B cell (primary cell): ENCODE results near the gene PGAM2. TPM values are rescaled to one million over a fixed set of nuclear protein-coding genes. Genes with fewer than 3 reads are reported as not detected.
A peak's percentile ranks its signal among the peaks of the same experiment; 100 is the strongest.

Experiments
- ATAC-seq: fragments of 200-7000 bp; cut with Tn5 transposase; one replicate; pipeline ENCODE4 v1.10.0; 2021; ENCODE audit warnings: low read depth, mild to moderate bottlenecking, moderate number of reproducible peaks, moderate library complexity
- CTCF ChIA-PET: fragments of 350-600 bp; sonication (Branson Sonifier 250); formaldehyde crosslinking; loops from one replicate; lab custom pipeline; 2021; ENCODE audit warnings: antibody characterized with exemption, inconsistent platforms; lab: Charles Lee
- POLR2A ChIA-PET: fragments of 350-600 bp; sonication (Branson Sonifier 250); formaldehyde crosslinking; loops from one replicate; lab custom pipeline; 2021; ENCODE audit warnings: antibody characterized with exemption; lab: Charles Lee
- DNase-seq: peaks from one replicate; pipeline ENCODE4 v3.0.0; 2013
- H2AFZ ChIP-seq: 2 replicates; pipeline ENCODE4 v1.6.1; 2012; ENCODE audit warnings: mild to moderate bottlenecking, low read depth, low read length; ENCODE audit not compliant: insufficient read depth, poor library complexity, severe bottlenecking
- H3K27ac ChIP-seq, 2 donors: 1 replicate in 1 of 2; 2 replicates in 1 of 2; pipeline ENCODE4 v1.5.1; 2012 to 2013; ENCODE audit warnings: low read length in 2 of 2, mild to moderate bottlenecking in 2 of 2, moderate library complexity in 1 of 2
- H3K27me3 ChIP-seq, 4 experiments: fragments of 200-600 bp in 1 of 4; sonication (generic) in 1 of 4; replicated peaks in 1 of 4; 1 replicate in 2 of 4; 2 replicates in 2 of 4; pipeline versions ENCODE4 v1.6.1 to v1.7.0; 2013 to 2016; ENCODE audit warnings: low read length in 3 of 4, mild to moderate bottlenecking in 2 of 4, mixed read lengths in 1 of 4, moderate library complexity in 1 of 4; ENCODE audit not compliant: insufficient read depth in 4 of 4, control insufficient read depth in 3 of 4; ENCODE audit errors: control extremely low read depth in 1 of 4
- H3K36me3 ChIP-seq, 2 experiments: replicated peaks in 1 of 2; 1 replicate in 1 of 2; 2 replicates in 1 of 2; pipeline versions ENCODE4 v1.6.1 to v1.7.1; 2013; ENCODE audit warnings: low read length in 1 of 2; ENCODE audit not compliant: insufficient read depth in 2 of 2, control insufficient read depth in 1 of 2; ENCODE audit errors: control extremely low read depth in 1 of 2, extremely low read depth in 1 of 2
- H3K4me1 ChIP-seq, 2 donors: fragments of 200-600 bp in 1 of 2; sonication (generic) in 1 of 2; 1 replicate in 1 of 2; 2 replicates in 1 of 2; pipeline versions ENCODE4 v1.5.1 to v1.6.1; 2013 to 2017; ENCODE audit warnings: low read length in 2 of 2; ENCODE audit not compliant: control insufficient read depth in 2 of 2, insufficient read depth in 2 of 2
- H3K4me2 ChIP-seq: replicated peaks from 2 replicates; pipeline ENCODE3; 2012; ENCODE audit warnings: mild to moderate bottlenecking, low read depth, low read length; ENCODE audit not compliant: poor library complexity, severe bottlenecking
- H3K4me3 ChIP-seq, 5 experiments: fragments of 200-600 bp in 1 of 5; sonication (generic) in 1 of 5; 1 replicate in 3 of 5; 2 replicates in 2 of 5; pipeline versions ENCODE4 v1.5.1 to v1.7.0; 2011 to 2016; ENCODE audit warnings: low read length in 4 of 5, mild to moderate bottlenecking in 4 of 5, low read depth in 2 of 5, control low read depth in 1 of 5, moderate library complexity in 1 of 5; ENCODE audit not compliant: insufficient read depth in 1 of 5; ENCODE audit errors: control extremely low read depth in 1 of 5, extremely low read depth in 1 of 5
- H3K79me2 ChIP-seq: fragments of 200-600 bp; sonication (generic); one replicate; pipeline ENCODE4 v1.6.0; 2016; ENCODE audit warnings: low read length; ENCODE audit not compliant: control insufficient read depth, insufficient read depth
- H3K9ac ChIP-seq: fragments of 200-600 bp; sonication (generic); 2 replicates; pipeline ENCODE4 v1.6.1; 2017; ENCODE audit warnings: mild to moderate bottlenecking, low read length, moderate library complexity
- H3K9me3 ChIP-seq, 3 donors: one replicate each; pipeline versions ENCODE4 v1.6.1 to v1.7.1; 2013; ENCODE audit warnings: low read length in 2 of 3; ENCODE audit not compliant: control insufficient read depth in 2 of 3, insufficient read depth in 1 of 3; ENCODE audit errors: control extremely low read depth in 1 of 3
- H4K20me1 ChIP-seq: 2 replicates; pipeline ENCODE4 v1.6.0; 2012; ENCODE audit warnings: mild to moderate bottlenecking, low read length; ENCODE audit not compliant: insufficient read depth, control insufficient read depth, poor library complexity, severe bottlenecking
- H3K27ac Mint-ChIP-seq: one replicate; pipeline ENCODE4 v1.8.0; 2021; ENCODE audit warnings: mixed read lengths
- H3K27me3 Mint-ChIP-seq: one replicate; pipeline ENCODE4 v1.8.0; 2021; ENCODE audit warnings: mixed read lengths
- H3K4me1 Mint-ChIP-seq: one replicate; pipeline ENCODE4 v1.8.0; 2021; ENCODE audit warnings: mixed read lengths
- H3K4me3 Mint-ChIP-seq: one replicate; pipeline ENCODE4 v1.8.0; 2021; ENCODE audit warnings: mixed read lengths
- H3K9me3 Mint-ChIP-seq: one replicate; pipeline ENCODE4 v1.8.0; 2022; ENCODE audit warnings: mixed read lengths; ENCODE audit not compliant: insufficient read depth
- CTCF ChIP-seq: fragments of 200-600 bp; IDR thresholded peaks from one replicate; pipeline ENCODE4 v1.8.0; 2022; ENCODE audit warnings: antibody characterized with exemption, mild to moderate bottlenecking
- EZH2 ChIP-seq: IDR thresholded peaks from 2 replicates; pipeline ENCODE4 v1.6.1; 2012; ENCODE audit warnings: borderline replicate concordance, low read depth, mild to moderate bottlenecking, moderate library complexity, low read length; ENCODE audit not compliant: insufficient read depth, poor library complexity, severe bottlenecking
- WGBS: methylation state at CpG from one replicate; pipeline ENCODE4 v1.1.5; 2013; ENCODE audit warnings: missing lambda C conversion rate; ENCODE audit not compliant: insufficient coverage; 5-methylcytosine and 5-hydroxymethylcytosine counted together
- intact Hi-C: fragments of 100-400 bp; cut with micrococcal nuclease; formaldehyde crosslinking; loops from one replicate; pipeline ENCODE4 v1.10.0; 2022
- polyA plus RNA-seq: library from polyadenylated mRNA; depleted of rRNA; stranded (reverse); fragments of >200 nt; gene quantifications from 2 replicates; pipeline ENCODE4 v1.2.3, GENCODE V29; 2012
- total RNA-seq, 2 donors: library from RNA; stranded (reverse); fragments of 120-200 nt in 1 of 2; gene quantifications; 1 replicate in 1 of 2; 2 replicates in 1 of 2; pipeline versions ENCODE4 v1.2.3 to v1.2.4, GENCODE V29; 2013 to 2022

PGAM2 gene
- total and polyA plus RNA-seq, 2 donors (not counting 1 experiment from before 2014, with no cell fraction given) = 0.69 to 3.2 TPM

DNA sequence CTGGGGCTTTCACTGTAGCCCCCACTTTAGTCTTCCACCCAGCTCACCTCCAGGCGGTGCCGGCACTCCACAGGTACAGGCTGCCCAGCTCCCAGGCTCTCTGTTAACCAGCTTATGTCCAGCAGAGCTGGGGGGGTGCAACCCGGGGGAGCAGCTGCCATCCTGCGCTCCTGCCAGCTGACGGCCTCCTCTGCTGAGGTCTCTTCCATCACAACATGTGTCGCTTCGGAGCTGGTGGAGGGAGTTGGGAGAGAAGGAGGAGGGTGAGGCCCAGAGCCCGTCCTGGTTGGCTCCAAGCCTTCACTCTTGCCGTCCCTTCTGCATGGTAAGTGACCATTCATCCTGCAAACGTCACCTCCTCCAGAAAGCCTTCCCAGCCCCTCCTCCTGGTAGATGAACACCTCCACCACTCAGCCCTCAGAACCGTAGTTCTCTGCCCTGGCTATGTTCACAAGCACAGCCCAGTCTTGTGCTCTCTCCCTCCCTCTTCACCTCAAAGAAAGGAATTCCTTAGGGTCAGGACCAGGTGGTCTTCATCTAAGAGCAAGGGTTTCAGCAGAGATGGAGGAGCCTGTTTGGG, 15.4 kb upstream of the PGAM2 start:
- Histone ChIP-seq H3K4me3 (peak overlapping the region; percentile 38 to 97 (median 78)), H3K4me2 (peak overlapping the region; percentile 84), H3K4me1 (peaks cover 38 to 51% of the 10 kb centered on the region in 2 donors), H2AFZ (no peak overlapping the region), H3K36me3 (peaks cover 0 to 53% of the 10 kb centered on the region in 2 experiments), H3K27ac (peak overlapping the region; percentile 92 to 98), H3K79me2 (peaks cover 46% of the 10 kb centered on the region), H3K9ac (peak overlapping the region; percentile 91), H4K20me1 (peaks cover 6% of the 10 kb centered on the region), H3K9me3 (no peaks in the 10 kb centered on the region), H3K27me3 (no peaks in the 10 kb centered on the region)
- WGBS = 90% methylated on average over 6 of the region's 11 CpGs
- DNase-seq = peak; percentile 22
- TF ChIP-seq EZH2 (no peak), CTCF (no peak)
- peak overlapping the region; percentile 93 for H3K27ac Mint-ChIP-seq
- H3K4me1 Mint-ChIP-seq = peaks cover 52% of the 10 kb centered on the region
- ChIA-PET POLR2A (interaction anchor here (0.7 to 2.0 kb wide), 11 partner anchors 16 to 1055 kb away, joined by 3 to 21 read pairs (median 4); partner anchors contain the start of genes DBNL and YKT6), CTCF (interaction anchor here (0.7 to 1.6 kb wide), 7 partner anchors 8 to 129 kb away, joined by 3 to 11 read pairs (median 5); partner anchors contain the start of gene DBNL)
- ATAC-seq = no peak
- H3K4me3 Mint-ChIP-seq = peak overlapping the region; percentile 84
- no peaks in the 10 kb centered on the region for H3K27me3 Mint-ChIP-seq
- intact Hi-C loops = no loop called here
- H3K9me3 Mint-ChIP-seq = no peaks in the 10 kb centered on the region

DNA sequence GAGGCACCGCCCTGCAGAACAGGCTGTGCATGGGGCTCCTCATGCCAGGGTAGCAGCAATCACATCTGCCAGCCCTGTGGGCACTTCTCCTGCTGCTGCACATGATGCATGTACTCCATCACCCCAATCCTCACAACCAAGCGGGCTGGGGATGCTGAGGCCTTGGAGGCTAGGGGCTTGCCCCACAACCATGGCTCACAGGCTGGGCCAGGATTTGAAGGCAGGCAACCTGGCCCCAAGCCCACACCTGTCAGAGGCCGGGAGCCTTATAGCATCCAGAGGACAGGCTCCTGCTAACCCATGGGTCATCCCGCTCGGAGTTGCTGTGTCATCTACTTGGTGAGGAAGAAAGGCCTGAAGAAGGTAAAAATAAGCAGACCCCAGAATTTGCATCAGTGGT, 14.8 kb upstream of the PGAM2 start:
- Histone ChIP-seq H3K4me2 (peak overlapping the region; percentile 84), H3K9ac (no peak overlapping the region), H3K27ac (peak overlapping the region in 1 of 2 donors; percentile 98), H3K4me3 (no peak overlapping the region), H3K36me3 (peaks cover 0 to 60% of the 10 kb centered on the region in 2 experiments), H3K4me1 (peaks cover 38 to 57% of the 10 kb centered on the region in 2 donors), H3K27me3 (no peaks in the 10 kb centered on the region), H3K9me3 (no peaks in the 10 kb centered on the region), H2AFZ (no peak overlapping the region), H3K79me2 (peaks cover 46% of the 10 kb centered on the region), H4K20me1 (peaks cover 6% of the 10 kb centered on the region)
- Mint-ChIP-seq H3K4me3 (peak overlapping the region; percentile 37), H3K27me3 (no peaks in the 10 kb centered on the region), H3K4me1 (peaks cover 56% of the 10 kb centered on the region), H3K9me3 (no peaks in the 10 kb centered on the region), H3K27ac (peak overlapping the region; percentile 96)
- TF ChIP-seq EZH2 (no peak), CTCF (no peak)
- WGBS = 90% methylated on average over 5 of the region's 5 CpGs
- CTCF ChIA-PET = interaction anchor here (1.6 kb wide), 1 partner anchor 59 kb away, joined by 4 read pairs; no protein-coding TSS in a partner anchor
- ATAC-seq (no peak), DNase-seq (peak; percentile 16)
- intact Hi-C loops = no loop called here
- POLR2A ChIA-PET = interaction anchor here (0.6 to 2.0 kb wide), 2 partner anchors 17 to 376 kb away, joined by 3 to 21 read pairs; no protein-coding TSS in a partner anchor
